OCI-LY1 (cell line): Measurements from ENCODE around the gene THSD7A.

Experiments
- EZH2 ChIP-seq: fragments of 200-600 bp; sonication (generic), shearing (Covaris generic); IDR thresholded peaks from 2 replicates; pipeline ENCODE4 v1.8.0; 2017; ENCODE audit warnings: borderline replicate concordance, mixed run types, mild to moderate bottlenecking, antibody characterized with exemption, low read length, moderate library complexity, mixed read lengths
- TF ChIP-seq, protein P1 (sequence below): fragments of 200-600 bp; sonication (generic), shearing (Covaris generic); IDR thresholded peaks from 2 replicates; pipeline ENCODE4 v1.5.1; 2017; ENCODE audit warnings: mild to moderate bottlenecking, antibody characterized with exemption, low read length, moderate library complexity, mixed read lengths

DNA sequence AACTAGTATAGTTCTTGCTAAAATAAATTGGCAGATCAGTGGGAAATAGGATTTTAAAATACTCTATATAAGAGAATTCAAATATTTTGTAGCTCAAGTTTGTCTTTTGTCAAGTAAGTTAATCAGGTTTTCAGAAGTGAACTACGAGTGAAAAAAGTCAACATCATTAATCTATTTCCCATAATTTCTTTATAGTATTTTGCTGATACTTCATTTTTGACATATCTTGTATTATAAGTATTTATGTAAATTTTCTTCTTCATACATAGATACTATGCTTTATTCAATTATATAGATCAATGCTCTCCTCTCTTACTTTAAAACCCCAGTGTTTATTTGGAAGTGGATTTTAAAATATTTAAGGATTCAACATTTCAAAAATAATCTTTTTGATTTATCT lies 360.7 kb downstream of the THSD7A start:
- TF ChIP-seq, protein P1, sequence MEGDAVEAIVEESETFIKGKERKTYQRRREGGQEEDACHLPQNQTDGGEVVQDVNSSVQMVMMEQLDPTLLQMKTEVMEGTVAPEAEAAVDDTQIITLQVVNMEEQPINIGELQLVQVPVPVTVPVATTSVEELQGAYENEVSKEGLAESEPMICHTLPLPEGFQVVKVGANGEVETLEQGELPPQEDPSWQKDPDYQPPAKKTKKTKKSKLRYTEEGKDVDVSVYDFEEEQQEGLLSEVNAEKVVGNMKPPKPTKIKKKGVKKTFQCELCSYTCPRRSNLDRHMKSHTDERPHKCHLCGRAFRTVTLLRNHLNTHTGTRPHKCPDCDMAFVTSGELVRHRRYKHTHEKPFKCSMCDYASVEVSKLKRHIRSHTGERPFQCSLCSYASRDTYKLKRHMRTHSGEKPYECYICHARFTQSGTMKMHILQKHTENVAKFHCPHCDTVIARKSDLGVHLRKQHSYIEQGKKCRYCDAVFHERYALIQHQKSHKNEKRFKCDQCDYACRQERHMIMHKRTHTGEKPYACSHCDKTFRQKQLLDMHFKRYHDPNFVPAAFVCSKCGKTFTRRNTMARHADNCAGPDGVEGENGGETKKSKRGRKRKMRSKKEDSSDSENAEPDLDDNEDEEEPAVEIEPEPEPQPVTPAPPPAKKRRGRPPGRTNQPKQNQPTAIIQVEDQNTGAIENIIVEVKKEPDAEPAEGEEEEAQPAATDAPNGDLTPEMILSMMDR: no peak
- no peak for TF ChIP-seq EZH2
